ENCODE results near the gene ABTB2. TPM values are rescaled to one million over a fixed set of nuclear protein-coding genes. Genes with fewer than 3 reads are reported as not detected.

Gene ABTB2
- total and polyA plus RNA-seq, 2 of the 8 experiments (the other 6 are each of a cell fraction or from before 2014, with no cell fraction given): 7.7 to 10.2 TPM

GRCh38 chr11:34147581-34147980 is 210.2 kb downstream of the ABTB2 start:
- Histone ChIP-seq H4K20me1 (replicated peaks in 1 of 2; ENCODE audit: control insufficient read depth in 1 of 2, insufficient read depth in 2 of 2, low read length in 2 of 2) (peaks cover 3 to 10% of the 10 kb centered on the region in 2 experiments), H3K18ac (ENCODE audit: extremely low read depth, low read length) (no peak overlapping the region), H3K4me2 (ENCODE audit: insufficient read depth in 1 of 2, low read depth in 2 of 2, low read length in 2 of 2) (no peak overlapping the region), H3K23ac (ENCODE audit: insufficient read length) (no peak overlapping the region), H3K9me3 (ENCODE audit: insufficient read depth in 2 of 2, low read depth in 1 of 2, low read length in 1 of 2) (no peaks in the 10 kb centered on the region), H2AFZ (ENCODE audit: low read length) (no peak overlapping the region), H3K36me3 (ENCODE audit: control insufficient read depth in 2 of 4, insufficient read depth in 4 of 4, low read length in 3 of 4) (peaks cover 25 to 62% (median 41%) of the 10 kb centered on the region in 4 experiments), H3K4me1 (replicated peaks in 1 of 4; ENCODE audit: control insufficient read depth in 3 of 4, insufficient read depth in 4 of 4, low read length in 3 of 4) (no peaks in the 10 kb centered on the region), H3K56ac (replicated peaks; ENCODE audit: insufficient read length, low read depth, low read length) (no peak overlapping the region), H2BK12ac (ENCODE audit: low read depth, low read length) (no peak overlapping the region), H4K5ac (ENCODE audit: insufficient read length, low read depth, low read length) (no peak overlapping the region), H3K79me1 (ENCODE audit: low read depth, low read length) (no peaks in the 10 kb centered on the region), H3K9ac (replicated peaks in 1 of 4; ENCODE audit: extremely low read depth in 1 of 4, low read depth in 3 of 4, low read length in 3 of 4) (no peak overlapping the region), H3K4me3 (ENCODE audit: extremely low read depth in 1 of 4, insufficient read depth in 2 of 4, low read depth in 3 of 4, low read length in 4 of 4) (no peak overlapping the region), H3K4ac (replicated peaks; ENCODE audit: insufficient read length, low read depth, low read length) (no peak overlapping the region), H3K79me2 (ENCODE audit: control insufficient read depth in 1 of 2, insufficient read depth in 2 of 2, low read length in 2 of 2) (no peaks in the 10 kb centered on the region), H3K23me2 (ENCODE audit: low read depth, low read length) (no peaks in the 10 kb centered on the region), H3K27ac (ENCODE audit: low read depth, low read length) (no peak overlapping the region), H2BK120ac (replicated peaks; ENCODE audit: low read depth, low read length) (no peak overlapping the region), H2BK20ac (ENCODE audit: low read length) (no peak overlapping the region), H4K8ac (ENCODE audit: extremely low read depth, insufficient read depth, low read length) (no peak overlapping the region; the same call in 1 of the 2 replicates), H2BK5ac (ENCODE audit: low read depth, low read length) (no peak overlapping the region), H3K27me3 (replicated peaks in 1 of 4; ENCODE audit: control insufficient read depth in 3 of 4, extremely low read depth in 1 of 4, insufficient read depth in 3 of 4, low read length in 3 of 4) (no peaks in the 10 kb centered on the region), H3K14ac (ENCODE audit: insufficient read length) (no peak overlapping the region), H2BK15ac (ENCODE audit: low read length) (no peak overlapping the region), H4K91ac (replicated peaks; ENCODE audit: insufficient read length, low read length) (no peak overlapping the region), H2AK5ac (ENCODE audit: low read depth, low read length) (no peak overlapping the region)
- DNase-seq (ENCODE audit: low read depth in 1 of 2, low spot score in 2 of 2): no peak
- FAIRE-seq: no peak
- ChIA-PET POLR2A (ENCODE audit: partially characterized antibody) (interaction anchor here (0.7 to 1.0 kb wide), 2 partner anchors 10 to 15 kb away, joined by 3 read pairs; no protein-coding TSS in a partner anchor), CTCF (ENCODE audit: partially characterized antibody) (interaction anchor here (1.1 to 5.5 kb wide), 4 partner anchors 8 to 216 kb away, joined by 4 to 42 read pairs (median 5); no protein-coding TSS in a partner anchor)
- WGBS, 2 experiments (ENCODE audit: extremely low coverage in 1 of 2, insufficient coverage in 1 of 2, insufficient read length in 1 of 2, insufficient replicate concordance in 2 of 2, low coverage in 1 of 2, low lambda C conversion rate in 2 of 2, missing lambda C conversion rate in 1 of 2): 92% methylated on average over 8 of the region's 8 CpGs; no CpG with 5 or more reads in 1 of the 2 experiments
- TF ChIP-seq POLR2AphosphoS5 (IDR thresholded peaks at IDR 0.05; ENCODE audit: low read depth, low read length) (no peak), NANOG (IDR thresholded peaks at IDR 0.05; ENCODE audit: insufficient read depth, low read depth, low read length, poor library complexity, severe bottlenecking) (no peak), KDM4A (IDR thresholded peaks at IDR 0.05; ENCODE audit: low read depth, low read length, severe bottlenecking) (no peak), GABPA (IDR thresholded peaks at IDR 0.05; ENCODE audit: borderline replicate concordance, insufficient read depth, low read length) (no peak), E2F6 (IDR thresholded peaks at IDR 0.05) (no peak), CREB1 (IDR thresholded peaks at IDR 0.05) (no peak), NRF1 (IDR thresholded peaks at IDR 0.05; ENCODE audit: low read depth, low read length) (no peak), RNF2 (IDR thresholded peaks at IDR 0.05; ENCODE audit: borderline replicate concordance, low read depth, low read length, missing control alignments, poor library complexity, severe bottlenecking) (no peak), BRCA1 (IDR thresholded peaks at IDR 0.05; ENCODE audit: low read depth, low read length) (no peak), POU5F1 (IDR thresholded peaks at IDR 0.05; ENCODE audit: low read depth, low read length) (no peak), SP1 (IDR thresholded peaks at IDR 0.05; ENCODE audit: low read depth, low read length) (no peak), USF2 (IDR thresholded peaks at IDR 0.05; ENCODE audit: low read length) (no peak)
